H9 (cell line): ENCODE results near the gene SRCAP. TPM values are rescaled to one million over a fixed set of nuclear protein-coding genes. Genes with fewer than 3 reads are reported as not detected.

ENCODE experiments used
- DNase-seq: peaks from one replicate; pipeline ENCODE4 v3.0.0-alpha.2; 2017
- H2AFZ ChIP-seq: one replicate; pipeline ENCODE4 v1.6.1; 2013; ENCODE audit warnings: mild to moderate bottlenecking, low read length, control low read depth, moderate library complexity
- H2AK5ac ChIP-seq: 2 replicates; pipeline ENCODE4 v1.6.1; 2013; ENCODE audit warnings: low read length, control low read depth, mixed read lengths; ENCODE audit not compliant: insufficient read length
- H2BK120ac ChIP-seq: one replicate; pipeline ENCODE4 v1.6.1; 2013; ENCODE audit warnings: low read depth, mild to moderate bottlenecking, low read length, control low read depth, inconsistent platforms; ENCODE audit not compliant: poor library complexity, severe bottlenecking
- H2BK12ac ChIP-seq: 2 replicates; pipeline ENCODE4 v1.6.1; 2013; ENCODE audit warnings: low read length, control low read depth, mixed read lengths, low read depth; ENCODE audit not compliant: insufficient read length
- H2BK15ac ChIP-seq: 2 replicates; pipeline ENCODE4 v1.6.1; 2013; ENCODE audit warnings: low read depth, low read length, control low read depth
- H2BK20ac ChIP-seq: one replicate; pipeline ENCODE4 v1.6.1; 2013; ENCODE audit warnings: low read depth, mild to moderate bottlenecking, low read length, control low read depth, inconsistent platforms; ENCODE audit not compliant: poor library complexity, severe bottlenecking
- H2BK5ac ChIP-seq: 2 replicates; pipeline ENCODE4 v1.6.1; 2013; ENCODE audit warnings: low read length, control low read depth, mixed read lengths; ENCODE audit not compliant: insufficient read length
- H3K14ac ChIP-seq: 2 replicates; pipeline ENCODE4 v1.6.1; 2013; ENCODE audit warnings: low read length, control low read depth; ENCODE audit not compliant: insufficient read depth
- H3K18ac ChIP-seq: 2 replicates; pipeline ENCODE4 v1.6.1; 2013; ENCODE audit warnings: low read depth, mild to moderate bottlenecking, mixed read lengths, low read length, control low read depth; ENCODE audit not compliant: insufficient read length
- H3K23ac ChIP-seq: 2 replicates; pipeline ENCODE4 v1.6.1; 2013; ENCODE audit warnings: low read length, control low read depth, mixed read lengths, low read depth; ENCODE audit not compliant: insufficient read length
- H3K23me2 ChIP-seq: 2 replicates; pipeline ENCODE4 v1.6.1; 2013; ENCODE audit warnings: low read depth, mild to moderate bottlenecking, mixed read lengths, low read length, control low read depth; ENCODE audit not compliant: insufficient read length, poor library complexity, severe bottlenecking
- H3K27ac ChIP-seq: 2 replicates; pipeline ENCODE4 v1.5.1; 2013; ENCODE audit warnings: low read length, control low read depth, mixed read lengths, low read depth; ENCODE audit not compliant: insufficient read length
- H3K27me3 ChIP-seq: 2 replicates; pipeline ENCODE4 v1.6.1; 2013; ENCODE audit warnings: low read length, control low read depth, inconsistent platforms; ENCODE audit not compliant: insufficient read depth
- H3K4ac ChIP-seq: 2 replicates; pipeline ENCODE4 v1.6.1; 2013; ENCODE audit warnings: low read depth, mild to moderate bottlenecking, control low read depth, inconsistent platforms, low read length, moderate library complexity
- H3K4me1 ChIP-seq: 2 replicates; pipeline ENCODE4 v1.6.1; 2013; ENCODE audit warnings: low read length, control low read depth, inconsistent platforms; ENCODE audit not compliant: insufficient read depth
- H3K4me2 ChIP-seq: 2 replicates; pipeline ENCODE4 v1.6.1; 2013; ENCODE audit warnings: low read length, control low read depth, mixed read lengths; ENCODE audit not compliant: insufficient read length, insufficient read depth
- H3K56ac ChIP-seq: 2 replicates; pipeline ENCODE4 v1.6.1; 2013; ENCODE audit warnings: low read depth, mild to moderate bottlenecking, mixed read lengths, low read length, control low read depth; ENCODE audit not compliant: insufficient read length
- H3K79me1 ChIP-seq: 2 replicates; pipeline ENCODE4 v1.6.1; 2013; ENCODE audit warnings: low read depth, mild to moderate bottlenecking, moderate library complexity, low read length, control low read depth, inconsistent platforms; ENCODE audit not compliant: insufficient read depth, poor library complexity, severe bottlenecking
- H3K79me2 ChIP-seq: 2 replicates; pipeline ENCODE4 v1.6.1; 2013; ENCODE audit warnings: low read length, control low read depth, inconsistent platforms; ENCODE audit not compliant: insufficient read depth
- H3K9ac ChIP-seq: 2 replicates; pipeline ENCODE4 v1.6.1; 2013; ENCODE audit warnings: low read length, control low read depth, mixed read lengths; ENCODE audit not compliant: insufficient read length; ENCODE audit errors: extremely low read depth
- H3K9me3 ChIP-seq: one replicate; pipeline ENCODE4 v1.6.1; 2013; ENCODE audit warnings: low read depth, low read length, inconsistent platforms; ENCODE audit not compliant: control insufficient read depth
- H3T11ph ChIP-seq: one replicate; pipeline ENCODE4 v1.6.1; 2013; ENCODE audit warnings: mild to moderate bottlenecking, low read length, control low read depth, inconsistent platforms
- H4K20me1 ChIP-seq: one replicate; pipeline ENCODE4 v1.6.1; 2013; ENCODE audit not compliant: control insufficient read depth, insufficient read length, insufficient read depth
- H4K5ac ChIP-seq: 2 replicates; pipeline ENCODE4 v1.6.1; 2013; ENCODE audit warnings: low read depth, mild to moderate bottlenecking, mixed read lengths, low read length, control low read depth; ENCODE audit not compliant: insufficient read length
- H4K8ac ChIP-seq: replicated peaks from 2 replicates; pipeline ENCODE4 v1.6.1; 2013; ENCODE audit warnings: low read length, control low read depth, mixed read lengths, low read depth; ENCODE audit not compliant: insufficient read length
- H4K91ac ChIP-seq: 2 replicates; pipeline ENCODE4 v1.6.1; 2013; ENCODE audit warnings: low read depth, mild to moderate bottlenecking, moderate library complexity, mixed read lengths, low read length, control low read depth; ENCODE audit not compliant: insufficient read length
- H3K27ac Mint-ChIP-seq, 3 experiments: 2 replicates in 2 of 3; 3 replicates in 1 of 3; pipeline ENCODE4 v1.8.0; 2020 to 2021; ENCODE audit warnings: mixed read lengths in 3 of 3, mild to moderate bottlenecking in 1 of 3, moderate library complexity in 1 of 3
- H3K27me3 Mint-ChIP-seq: 2 replicates; pipeline ENCODE4 v1.8.0; 2021; ENCODE audit warnings: low read depth, mild to moderate bottlenecking, moderate library complexity, mixed read lengths
- H3K36me3 Mint-ChIP-seq, 3 experiments: 2 replicates in 2 of 3; 3 replicates in 1 of 3; pipeline ENCODE4 v1.8.0; 2020 to 2021; ENCODE audit warnings: low read depth in 3 of 3, mixed read lengths in 3 of 3; ENCODE audit not compliant: insufficient read depth in 1 of 3
- H3K4me1 Mint-ChIP-seq, 2 experiments: 2 replicates each; pipeline ENCODE4 v1.8.0; 2020; ENCODE audit warnings: mixed read lengths in 2 of 2
- H3K4me3 Mint-ChIP-seq, 2 experiments: 2 replicates in 1 of 2; 3 replicates in 1 of 2; pipeline ENCODE4 v1.8.0; 2020 to 2021; ENCODE audit warnings: mild to moderate bottlenecking in 2 of 2, mixed read lengths in 2 of 2, moderate library complexity in 1 of 2
- H3K9me3 Mint-ChIP-seq, 2 experiments: 2 replicates in 1 of 2; 3 replicates in 1 of 2; pipeline ENCODE4 v1.8.0; 2020; ENCODE audit warnings: mild to moderate bottlenecking in 2 of 2, mixed read lengths in 2 of 2, moderate library complexity in 1 of 2
- CTCF ChIP-seq: fragments of 200-600 bp; sonication (generic); conservative IDR thresholded peaks from 3 replicates; pipeline ENCODE4 v1.8.0; 2021; ENCODE audit warnings: antibody characterized with exemption, mild to moderate bottlenecking
- WGBS: extraction: QIAGEN DNeasy Blood & Tissue Kit; methylation state at CpG from one replicate; pipeline ENCODE4 v1.1.7; 2013; ENCODE audit warnings: missing lambda C conversion rate, low lambda C conversion rate, mixed read lengths; ENCODE audit not compliant: insufficient read length; ENCODE audit errors: extremely low coverage; 5-methylcytosine and 5-hydroxymethylcytosine counted together
- total RNA-seq: library from RNA; stranded (reverse); gene quantifications from 2 replicates; pipeline ENCODE4 v1.2.1, GENCODE V29; 2021

The SRCAP gene
- total RNA-seq, 1 experiment from 2014 or later = 63.1 TPM

GRCh38 chr16:30783280-30784109 lies 84.5 kb downstream of the SRCAP start:
- no peak overlapping the region for H3K27ac Mint-ChIP-seq
- no peak overlapping the region for H4K5ac ChIP-seq

More at GRCh38 chr16:30783280-30784109, 84.5 kb downstream of the SRCAP start:
- Histone ChIP-seq H2BK120ac (no peak overlapping the region), H3K4me1 (no peaks in the 10 kb centered on the region), H3K9me3 (no peaks in the 10 kb centered on the region), H3K23me2 (peaks cover 12% of the 10 kb centered on the region), H2AFZ (no peak overlapping the region), H2BK12ac (no peak overlapping the region), H3K23ac (no peak overlapping the region), H4K91ac (no peak overlapping the region), H3K27me3 (no peaks in the 10 kb centered on the region), H2BK20ac (no peak overlapping the region), H4K20me1 (peaks cover 3% of the 10 kb centered on the region), H4K8ac (no peak overlapping the region), H3K79me2 (peaks cover 3% of the 10 kb centered on the region; the same call in 1 of the 2 replicates), H2BK15ac (no peak overlapping the region), H3K79me1 (peaks cover 5% of the 10 kb centered on the region), H3K4ac (no peak overlapping the region), H3K56ac (no peak overlapping the region), H3K18ac (no peak overlapping the region), H2BK5ac (no peak overlapping the region), H2AK5ac (no peak overlapping the region), H3K14ac (no peak overlapping the region), H3K9ac (no peak overlapping the region), H3K4me2 (no peak overlapping the region), H3T11ph (no peak overlapping the region), H3K27ac (no peak overlapping the region)
- Mint-ChIP-seq H3K27me3 (peaks cover 1% of the 10 kb centered on the region), H3K36me3 (peaks cover 14 to 36% (median 26%) of the 10 kb centered on the region in 3 experiments; a peak in 6 of 7 replicates), H3K4me3 (no peak overlapping the region), H3K4me1 (peaks cover 20 to 29% of the 10 kb centered on the region in 2 experiments), H3K9me3 (no peaks in the 10 kb centered on the region)
- TF ChIP-seq CTCF = no peak
- DNase-seq = no peak
- no CpG with 5 or more reads among the region's 57 CpGs for WGBS
